Skeletal muscle cell (primary cell): ENCODE results near the gene CDC25C.
A peak's percentile ranks its signal among the peaks of the same experiment; 100 is the strongest.

Experiments used
- DNase-seq: peaks from one replicate; pipeline ENCODE4 v3.0.0-alpha.2; 2010; ENCODE audit warnings: low read depth
- H3K4me3 ChIP-seq: 2 replicates; pipeline ENCODE4 v1.5.1; 2011; ENCODE audit warnings: low read depth, mild to moderate bottlenecking, control low read depth, low read length, moderate library complexity

The CDC25C gene

DNA sequence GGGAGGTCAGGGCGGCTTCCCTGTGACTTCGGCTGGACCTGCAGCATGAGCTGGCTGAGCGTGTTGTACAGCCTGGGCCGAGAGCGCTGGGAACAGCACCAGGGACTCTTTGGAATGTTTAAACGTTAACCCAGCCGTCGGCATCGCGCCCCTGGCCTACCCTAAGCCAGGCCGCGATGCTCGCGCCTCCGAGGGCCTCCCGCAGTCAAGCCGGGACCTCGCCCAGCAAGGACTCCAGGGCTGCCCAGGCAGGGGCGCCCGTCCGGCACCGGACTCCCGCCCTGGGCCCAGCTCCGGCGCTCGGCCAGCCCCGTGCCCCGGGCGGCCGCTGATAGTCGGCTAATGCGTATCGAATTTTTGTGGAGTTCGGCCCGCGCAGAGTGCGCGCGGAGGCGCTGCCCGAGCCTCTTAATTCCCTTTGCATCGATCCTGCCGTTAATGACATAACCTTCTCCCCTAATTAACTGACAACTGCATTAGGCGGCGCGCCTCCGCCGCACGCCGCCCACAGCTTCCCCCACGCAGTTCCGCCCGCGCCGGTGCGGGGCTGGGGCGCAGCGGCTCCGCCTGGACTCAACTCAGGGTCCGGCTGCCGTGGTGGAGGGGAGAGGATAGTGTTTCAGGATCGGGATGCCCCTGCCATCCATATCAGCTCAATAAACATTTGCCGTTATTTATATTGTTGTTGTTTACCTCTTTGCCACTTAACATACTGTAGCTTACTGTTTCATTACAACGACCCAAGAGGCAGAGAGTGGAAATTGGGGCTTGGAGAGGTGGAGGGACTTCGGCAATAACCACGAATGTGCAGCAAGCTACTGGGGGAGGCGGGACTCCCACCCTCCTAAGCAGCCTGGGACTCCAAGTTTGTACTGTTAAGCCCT, 89.7 kb downstream of the CDC25C start:
- peak overlapping the region; percentile 48 for H3K4me3 ChIP-seq
- no peak for DNase-seq

DNA sequence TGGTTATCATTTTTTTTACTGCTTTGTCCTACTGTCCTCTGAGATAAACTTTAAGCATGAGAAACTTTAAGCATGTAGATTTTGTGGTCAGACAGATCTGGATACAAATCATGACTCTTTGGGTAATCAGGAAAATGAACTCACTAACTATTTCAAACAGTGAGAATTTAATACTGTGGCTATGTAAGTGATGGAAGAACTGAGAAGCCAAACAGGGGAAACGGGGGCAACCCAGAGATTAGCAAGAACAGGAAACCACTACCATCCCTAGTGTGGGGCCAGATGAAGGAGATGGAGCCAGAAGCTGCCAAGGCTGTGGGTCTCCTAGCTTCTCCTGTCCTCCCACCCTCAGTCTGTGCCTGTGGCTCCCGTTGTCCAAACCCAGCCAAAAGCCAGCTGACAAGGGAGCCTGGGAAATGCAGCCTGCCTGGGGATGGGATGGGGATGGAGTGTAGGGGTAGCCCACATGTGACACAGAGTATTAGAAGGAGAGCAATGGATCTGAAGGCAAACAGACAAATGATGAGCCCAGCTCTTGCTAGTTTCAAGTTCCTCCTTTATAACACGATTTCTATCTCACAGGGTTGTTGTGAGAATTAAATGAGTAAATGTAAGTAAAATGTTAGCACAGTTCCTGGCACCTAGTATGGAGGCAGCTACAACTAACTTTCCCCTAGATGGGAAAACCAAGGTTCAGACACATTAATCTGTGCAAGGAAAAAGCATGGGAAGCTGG, 90.8 kb downstream of the CDC25C start:
- DNase-seq: no peak
- no peak overlapping the region for H3K4me3 ChIP-seq

DNA sequence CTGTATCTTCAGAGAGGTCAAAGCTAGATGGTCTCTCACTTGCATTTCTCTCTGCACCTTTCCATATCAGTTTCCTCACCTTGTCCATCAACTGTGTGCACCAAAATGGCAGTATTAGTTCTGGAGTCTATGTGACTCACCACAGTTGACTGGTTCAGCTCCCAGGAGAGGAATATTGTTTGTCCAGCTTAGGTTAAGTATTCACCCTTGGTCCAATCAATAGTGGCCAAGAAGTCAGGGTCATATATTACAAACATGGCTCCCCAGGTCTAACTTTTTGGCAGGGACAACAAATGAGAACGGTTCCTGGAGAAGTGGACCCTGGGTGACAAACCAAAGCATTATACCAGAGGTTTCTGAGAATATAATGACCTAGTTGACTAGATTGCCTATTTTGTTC, 93.6 kb downstream of the CDC25C start:
- no peak for DNase-seq
- no peak overlapping the region for H3K4me3 ChIP-seq
